Endothelial cell of umbilical vein (primary cell): Measurements from ENCODE around the gene C6orf89. TPM values are rescaled to one million over a fixed set of nuclear protein-coding genes. Genes with fewer than 3 reads are reported as not detected.

Source experiments
- BruUV-seq: library from RNA; stranded (reverse); fragments of 400-500 nt; replicated peaks from 2 replicates; lab custom pipeline; 2021; lab: Mats Ljungman, UMichigan
- CTCF ChIA-PET: fragments of 300-600, 350-600 bp; sonication (Branson Sonifier 250); formaldehyde crosslinking; loops from one replicate; lab custom pipeline; 2021; ENCODE audit warnings: antibody characterized with exemption, inconsistent platforms; lab: Charles Lee
- POLR2A ChIA-PET: fragments of 300-600, 350-600 bp; sonication (Branson Sonifier 250); formaldehyde crosslinking; loops from one replicate; lab custom pipeline; 2021; ENCODE audit warnings: antibody characterized with exemption, inconsistent platforms; lab: Charles Lee
- DNase-seq: peaks from one replicate; pipeline ENCODE4 v3.0.0-alpha.2; 2011; ENCODE audit warnings: low read depth, low spot score
- FAIRE-seq: peaks from 2 replicates; lab custom pipeline; 2011; peaks lifted over from hg19 to GRCh38; lab: Jason Lieb, UNC
- H2AFZ ChIP-seq: 2 replicates; pipeline ENCODE4 v1.6.0; 2012; ENCODE audit warnings: low read depth, low read length, control low read depth, inconsistent platforms
- H3K27ac ChIP-seq: 2 replicates; pipeline ENCODE4 v1.5.1; 2011; ENCODE audit warnings: low read depth, mild to moderate bottlenecking, control low read depth, low read length, moderate library complexity; ENCODE audit not compliant: insufficient read depth
- H3K27me3 ChIP-seq, 2 experiments: 2 replicates each; pipeline versions ENCODE4 v1.6.0 to v1.6.1; 2011; ENCODE audit warnings: low read length in 2 of 2, mixed read lengths in 1 of 2; ENCODE audit not compliant: control insufficient read depth in 2 of 2, insufficient read depth in 2 of 2
- H3K36me3 ChIP-seq, 2 experiments: 2 replicates in 1 of 2; 3 replicates in 1 of 2; pipeline ENCODE4 v1.5.1; 2011; ENCODE audit warnings: low read length in 2 of 2, mild to moderate bottlenecking in 1 of 2, moderate library complexity in 1 of 2; ENCODE audit not compliant: control insufficient read depth in 2 of 2, insufficient read depth in 2 of 2; ENCODE audit errors: extremely low read depth in 1 of 2
- H3K4me1 ChIP-seq: 3 replicates; pipeline ENCODE4 v1.5.1; 2011; ENCODE audit warnings: mild to moderate bottlenecking, low read length; ENCODE audit not compliant: control insufficient read depth, insufficient read depth; ENCODE audit errors: extremely low read depth
- H3K4me2 ChIP-seq: 2 replicates; pipeline ENCODE4 v1.6.1; 2011; ENCODE audit warnings: low read length, control low read depth, mixed read lengths; ENCODE audit not compliant: insufficient read depth
- H3K4me3 ChIP-seq, 3 experiments: fragments of 200-600 bp in 1 of 3; sonication (generic), shearing (Covaris generic) in 1 of 3; replicated peaks in 1 of 3; 2 replicates each; pipeline ENCODE4 v1.5.1; 2011 to 2016; ENCODE audit warnings: control low read depth in 3 of 3, low read length in 3 of 3, mild to moderate bottlenecking in 2 of 3, inconsistent platforms in 1 of 3, low read depth in 1 of 3, moderate library complexity in 1 of 3; ENCODE audit not compliant: insufficient read depth in 1 of 3
- H3K79me2 ChIP-seq: 2 replicates; pipeline ENCODE4 v1.6.0; 2012; ENCODE audit warnings: low read length, inconsistent platforms; ENCODE audit not compliant: control insufficient read depth, insufficient read depth
- H3K9ac ChIP-seq: replicated peaks from 2 replicates; pipeline ENCODE3; 2011; ENCODE audit warnings: low read length, control low read depth; ENCODE audit not compliant: insufficient read depth; ENCODE audit errors: extremely low read depth
- H3K9me1 ChIP-seq: replicated peaks from 3 replicates; pipeline ENCODE4 v1.6.0; 2011; ENCODE audit warnings: mild to moderate bottlenecking, low read length; ENCODE audit not compliant: control insufficient read depth, insufficient read depth; ENCODE audit errors: extremely low read depth
- H3K9me3 ChIP-seq: replicated peaks from 2 replicates; pipeline ENCODE4 v1.5.1; 2012; ENCODE audit warnings: low read length, inconsistent platforms; ENCODE audit not compliant: control insufficient read depth, insufficient read depth
- H4K20me1 ChIP-seq: replicated peaks from 2 replicates; pipeline ENCODE3; 2011; ENCODE audit warnings: mild to moderate bottlenecking, low read length; ENCODE audit not compliant: control insufficient read depth, insufficient read depth; ENCODE audit errors: extremely low read depth
- EZH2 ChIP-seq: IDR thresholded peaks from 2 replicates; pipeline ENCODE4 v1.6.1; 2012; ENCODE audit warnings: borderline replicate concordance, low read depth, mild to moderate bottlenecking, moderate library complexity, low read length, inconsistent platforms; ENCODE audit not compliant: severe bottlenecking
- FOS ChIP-seq: IDR thresholded peaks from 2 replicates; pipeline ENCODE4 v1.6.1; 2011; ENCODE audit warnings: mild to moderate bottlenecking, low read length, moderate library complexity, borderline replicate concordance; ENCODE audit not compliant: insufficient read depth
- GATA2 ChIP-seq: IDR thresholded peaks from 2 replicates; pipeline ENCODE4 v1.7.0; 2011; ENCODE audit warnings: low read depth, mild to moderate bottlenecking, moderate library complexity, mixed read lengths, low read length; ENCODE audit not compliant: insufficient read length, insufficient read depth
- JUN ChIP-seq: IDR thresholded peaks from 2 replicates; pipeline ENCODE4 v1.6.1; 2011; ENCODE audit warnings: borderline replicate concordance, low read depth; ENCODE audit not compliant: insufficient read length, insufficient read depth
- MYC ChIP-seq: IDR thresholded peaks from one replicate; pipeline ENCODE4 v1.6.1; 2011; ENCODE audit warnings: mild to moderate bottlenecking, low read depth, low read length
- POLR2A ChIP-seq: IDR thresholded peaks from 2 replicates; pipeline ENCODE4 v1.6.1; 2012; ENCODE audit warnings: low read depth, mild to moderate bottlenecking, control low read depth, low read length
- POLR2AphosphoS5 ChIP-seq: IDR thresholded peaks from 2 replicates; pipeline ENCODE4 v1.6.1; 2012; ENCODE audit warnings: low read depth, mild to moderate bottlenecking, control low read depth, low read length, moderate library complexity; ENCODE audit not compliant: insufficient read depth
- dilution Hi-C: fragments of 300-500 bp; cut with MboI; formaldehyde crosslinking; loops from one replicate; pipeline ENCODE4 v1.15.0; 2019; ENCODE audit warnings: low sequenced_read_pairs; ENCODE audit not compliant: extremely low pct_ligation_motif_present
- intact Hi-C: fragments of 100-400 bp; cut with micrococcal nuclease; formaldehyde crosslinking; loops from one replicate; pipeline ENCODE4 v1.10.0; 2022
- polyA plus RNA-seq, 4 experiments: library from polyadenylated mRNA; depleted of rRNA in 3 of 4; stranded (reverse) in 3 of 4; unstranded in 1 of 4; fragments of >200 nt; gene quantifications; 2 replicates each; pipeline versions ENCODE4 v1.2.1 to v1.2.3, GENCODE V29; 2011 to 2012; ENCODE audit warnings: missing spikeins in 1 of 4
- total RNA-seq: library from RNA; stranded (reverse); gene quantifications from 2 replicates; pipeline ENCODE4 v1.2.3, GENCODE V29; 2021
- TF ChIP-seq, protein P1 (sequence below): IDR thresholded peaks from 2 replicates; pipeline ENCODE4 v1.6.1; 2011; ENCODE audit not compliant: insufficient read depth, insufficient read length
- TF ChIP-seq, protein P2 (sequence below), 2 donors: IDR thresholded peaks; 1 replicate in 1 of 2; 2 replicates in 1 of 2; pipeline ENCODE4 v1.5.1; 2011; ENCODE audit warnings: low read length in 2 of 2, mild to moderate bottlenecking in 2 of 2, moderate library complexity in 2 of 2, control low read depth in 1 of 2, inconsistent platforms in 1 of 2, low read depth in 1 of 2; ENCODE audit not compliant: insufficient read depth in 1 of 2; ENCODE audit errors: extremely low read depth in 1 of 2

Gene C6orf89
- total and polyA plus RNA-seq, 2 donors (not counting 3 experiments of a cell fraction or from before 2014, with no cell fraction given) = 18.2 to 34.0 TPM

DNA sequence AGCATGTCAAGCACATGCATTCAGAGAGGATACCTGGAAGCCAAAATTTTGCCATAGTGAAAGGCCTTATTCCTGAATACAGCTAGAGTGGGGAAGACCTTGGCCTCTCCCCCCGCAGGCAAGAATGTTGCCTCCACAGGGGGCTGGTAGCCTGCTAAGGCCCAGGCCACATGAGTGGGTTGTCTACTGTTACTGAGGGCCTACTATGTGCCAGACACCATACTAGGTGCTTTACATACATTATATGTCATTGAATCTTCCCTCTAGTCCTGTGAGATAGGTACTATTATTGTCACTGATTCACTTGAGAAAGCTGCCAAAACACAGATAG lies 68.1 kb downstream of the C6orf89 start:
- ChIA-PET CTCF (interaction anchor here (1.3 to 3.2 kb wide), 3 partner anchors 40 to 68 kb away, joined by 3 to 15 read pairs (median 12); partner anchors contain the start of gene C6orf89), POLR2A (no interaction called here)
- H3K27ac ChIP-seq = no peak overlapping the region
- dilution Hi-C loops (no loop called here), intact Hi-C loops (no loop called here)
- H3K79me2 ChIP-seq = no peaks in the 10 kb centered on the region
- H2AFZ ChIP-seq = no peak overlapping the region
- H3K4me1 ChIP-seq = peaks cover 13% of the 10 kb centered on the region
- H3K4me3 ChIP-seq = no peak overlapping the region
- H3K9me3 ChIP-seq = no peaks in the 10 kb centered on the region
- no peaks in the 10 kb centered on the region for H3K9me1 ChIP-seq
- no peaks in the 10 kb centered on the region for H3K27me3 ChIP-seq
- FAIRE-seq = no peak
- no peak for DNase-seq
- BruUV-seq = no TSS peak
- no peak for TF ChIP-seq POLR2A
- no peak for TF ChIP-seq MYC
- no peak for TF ChIP-seq POLR2AphosphoS5
- TF ChIP-seq GATA2 = no peak
- no peak for TF ChIP-seq FOS
- no peak for TF ChIP-seq JUN
- TF ChIP-seq, protein P1, sequence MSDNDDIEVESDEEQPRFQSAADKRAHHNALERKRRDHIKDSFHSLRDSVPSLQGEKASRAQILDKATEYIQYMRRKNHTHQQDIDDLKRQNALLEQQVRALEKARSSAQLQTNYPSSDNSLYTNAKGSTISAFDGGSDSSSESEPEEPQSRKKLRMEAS = no peak
- TF ChIP-seq, protein P2, sequence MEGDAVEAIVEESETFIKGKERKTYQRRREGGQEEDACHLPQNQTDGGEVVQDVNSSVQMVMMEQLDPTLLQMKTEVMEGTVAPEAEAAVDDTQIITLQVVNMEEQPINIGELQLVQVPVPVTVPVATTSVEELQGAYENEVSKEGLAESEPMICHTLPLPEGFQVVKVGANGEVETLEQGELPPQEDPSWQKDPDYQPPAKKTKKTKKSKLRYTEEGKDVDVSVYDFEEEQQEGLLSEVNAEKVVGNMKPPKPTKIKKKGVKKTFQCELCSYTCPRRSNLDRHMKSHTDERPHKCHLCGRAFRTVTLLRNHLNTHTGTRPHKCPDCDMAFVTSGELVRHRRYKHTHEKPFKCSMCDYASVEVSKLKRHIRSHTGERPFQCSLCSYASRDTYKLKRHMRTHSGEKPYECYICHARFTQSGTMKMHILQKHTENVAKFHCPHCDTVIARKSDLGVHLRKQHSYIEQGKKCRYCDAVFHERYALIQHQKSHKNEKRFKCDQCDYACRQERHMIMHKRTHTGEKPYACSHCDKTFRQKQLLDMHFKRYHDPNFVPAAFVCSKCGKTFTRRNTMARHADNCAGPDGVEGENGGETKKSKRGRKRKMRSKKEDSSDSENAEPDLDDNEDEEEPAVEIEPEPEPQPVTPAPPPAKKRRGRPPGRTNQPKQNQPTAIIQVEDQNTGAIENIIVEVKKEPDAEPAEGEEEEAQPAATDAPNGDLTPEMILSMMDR (IDR thresholded peaks at IDR 0.05; ENCODE audit: extremely low read depth in 1 of 2, insufficient read depth in 1 of 2, low read depth in 1 of 2, low read length in 2 of 2) = no peak
- no peak for TF ChIP-seq EZH2
- H4K20me1 ChIP-seq = no peaks in the 10 kb centered on the region
- no peak overlapping the region for H3K9ac ChIP-seq
- H3K4me2 ChIP-seq = no peak overlapping the region
- no peaks in the 10 kb centered on the region for H3K36me3 ChIP-seq
